ENCODE data around the gene TRIM6. TPM values are rescaled to one million over a fixed set of nuclear protein-coding genes. Genes with fewer than 3 reads are reported as not detected.
A peak's percentile ranks its signal among the peaks of the same experiment; 100 is the strongest.
"Not testable (repeated sequence)": the region's sequence is repeated elsewhere in the genome, so short reads cannot be mapped to it uniquely, and the experiment has no call there.

Gene TRIM6
- total RNA-seq, 1 experiment from 2014 or later: 1.7 TPM

- DNase-seq (ENCODE audit: low read depth): no peak
These were observed 8.5 kb downstream of the TRIM6 start for GRCh38 chr11:5604896-5605295.

DNA sequence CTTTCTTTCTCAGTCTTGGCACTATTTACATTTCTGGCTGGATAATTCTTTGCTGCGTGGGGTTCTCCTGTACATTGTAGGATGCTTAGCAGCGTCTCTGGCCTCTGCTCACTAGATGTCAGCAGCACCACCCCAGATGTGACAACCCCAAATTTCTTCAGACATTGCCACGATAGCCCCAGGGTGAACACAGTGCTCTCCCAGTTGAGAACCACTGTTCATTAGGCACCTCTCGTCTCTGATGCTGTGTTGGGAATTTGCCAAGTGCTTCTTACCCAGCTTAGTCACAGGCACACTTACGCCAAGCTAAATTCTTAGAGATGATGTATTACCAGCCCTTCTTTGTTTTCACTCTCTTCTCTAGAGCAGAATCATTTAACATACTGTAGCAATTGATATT lies 9.4 kb downstream of the TRIM6 start:
- DNase-seq (ENCODE audit: low read depth): peak; percentile 71

DNA sequence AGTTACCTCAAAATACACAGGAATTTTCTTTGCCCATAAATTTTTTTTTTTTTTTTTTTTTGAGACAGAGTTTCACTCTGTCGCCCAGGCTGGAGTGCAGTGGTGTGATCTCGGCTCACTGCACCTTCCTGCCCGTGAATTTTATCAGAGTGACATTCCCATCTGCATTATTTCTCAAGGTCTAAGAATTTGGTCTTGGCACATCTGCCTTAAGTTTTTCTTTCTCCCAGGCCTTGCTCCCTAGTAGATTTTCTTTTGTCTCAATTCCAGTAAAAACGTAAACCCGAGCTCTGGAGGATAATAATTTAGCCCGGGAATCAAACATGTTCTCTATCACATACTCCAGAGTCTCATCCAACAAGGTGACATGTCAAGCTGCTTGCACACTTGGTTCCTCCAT lies 12.4 kb downstream of the TRIM6 start:
- no peak for DNase-seq (ENCODE audit: low read depth)

GRCh38 chr11:5610446-5610845 lies 14.0 kb downstream of the TRIM6 start:
- no peak for DNase-seq (ENCODE audit: low read depth)

- no peak for DNase-seq (ENCODE audit: low read depth)
These were observed 15.2 kb downstream of the TRIM6 start for GRCh38 chr11:5611627-5612026.

GRCh38 chr11:5618807-5619206 lies 22.4 kb downstream of the TRIM6 start:
- DNase-seq (ENCODE audit: low read depth): peak; percentile 81

DNA sequence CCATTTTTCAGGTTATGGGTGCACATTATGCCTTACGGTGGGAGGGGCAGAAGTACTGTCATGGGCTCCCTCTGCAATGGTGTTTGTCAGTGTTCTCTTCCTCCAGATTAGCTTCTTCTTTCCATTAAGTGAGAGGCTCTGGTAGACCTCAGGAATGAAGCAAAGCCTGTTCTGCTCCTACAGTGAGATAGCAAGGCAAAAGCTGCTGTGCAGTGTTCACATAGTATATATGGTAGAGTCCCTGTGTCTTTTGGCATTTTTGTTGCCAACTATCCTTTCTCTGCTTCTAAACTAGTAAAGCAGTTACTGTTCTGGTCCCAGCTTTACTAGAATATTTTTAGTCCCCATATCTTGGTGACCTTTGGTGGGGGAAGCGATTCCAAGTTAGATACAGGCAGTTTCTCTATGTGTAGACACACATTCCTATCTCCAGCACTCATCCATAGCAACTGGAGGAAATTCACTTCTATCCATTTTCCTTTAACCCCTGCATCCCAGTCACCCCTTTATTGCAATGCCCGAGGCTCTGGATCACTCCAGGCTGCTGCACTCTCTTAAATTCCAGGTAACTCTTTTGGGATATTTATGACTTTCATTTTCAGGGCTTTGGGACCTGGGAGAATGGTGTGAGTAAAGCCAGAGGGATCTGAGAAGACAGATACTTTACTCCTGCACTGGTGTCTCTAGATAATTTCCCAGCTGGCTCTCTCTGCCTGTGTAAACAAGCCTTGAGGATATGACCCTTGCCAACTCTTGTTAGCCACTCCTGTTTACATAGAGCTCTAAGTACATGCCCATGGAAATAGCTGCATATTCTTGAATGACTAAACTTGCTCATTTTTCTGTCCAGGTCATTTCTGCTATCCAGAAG lies 24.4 kb downstream of the TRIM6 start:
- peak; percentile 90 for DNase-seq (ENCODE audit: low read depth)

DNA sequence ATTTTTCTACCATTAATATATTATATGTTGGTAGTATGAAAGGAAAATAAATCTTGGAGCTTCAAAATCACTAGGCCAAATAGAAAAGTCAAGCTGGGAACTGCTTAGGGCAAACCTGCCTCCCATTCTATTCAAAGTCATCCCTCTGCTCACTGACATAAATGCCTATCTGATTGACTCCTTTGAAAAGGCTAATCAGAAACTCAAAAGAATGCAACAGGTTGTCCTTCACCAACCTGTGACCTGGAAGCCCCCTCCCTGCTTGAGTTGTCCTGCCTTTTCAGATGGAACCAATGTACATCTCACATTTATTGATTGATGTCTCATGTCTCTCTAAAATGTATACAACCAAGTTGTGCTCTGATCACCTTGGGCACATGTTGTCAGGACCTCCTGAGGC lies 25.1 kb downstream of the TRIM6 start:
- DNase-seq (ENCODE audit: low read depth): no peak

DNA sequence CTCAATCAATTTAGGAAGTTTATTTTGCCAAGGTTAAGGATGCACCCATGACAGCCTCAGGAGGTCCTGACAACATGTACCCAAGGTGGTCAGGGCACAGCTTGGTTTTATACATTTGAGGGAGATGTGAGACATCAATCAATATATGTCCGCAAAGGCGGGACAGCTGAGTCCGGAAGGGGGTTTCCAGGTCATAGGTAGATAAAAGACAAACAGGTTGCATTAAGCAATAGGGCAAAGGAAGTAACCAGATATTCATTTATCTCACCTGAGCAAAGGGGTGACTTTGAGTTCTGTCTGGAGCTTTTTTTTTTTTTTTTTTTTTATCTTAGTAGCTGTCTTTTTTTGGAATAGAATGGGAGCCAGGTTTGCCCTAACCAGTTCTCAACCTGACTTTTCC lies 26.4 kb downstream of the TRIM6 start:
- DNase-seq (ENCODE audit: low read depth): no peak

- DNase-seq (ENCODE audit: low read depth): peak; percentile 70
These were observed 28.2 kb downstream of the TRIM6 start, which contains the start of gene TRIM34 for GRCh38 chr11:5624489-5625279. Gene TRIM34 (plus strand): TSS chr11:5625001. CDS start chr11:5632332, 7,331 bp downstream.

GRCh38 chr11:5625281-5625680 lies 28.8 kb downstream of the TRIM6 start:
- DNase-seq (ENCODE audit: low read depth): no peak

- peak; percentile 8 for DNase-seq (ENCODE audit: low read depth)
These were observed 29.8 kb downstream of the TRIM6 start for GRCh38 chr11:5626196-5626595.

GRCh38 chr11:5631417-5631816 lies 35.0 kb downstream of the TRIM6 start:
- DNase-seq (ENCODE audit: low read depth): no peak

GRCh38 chr11:5631969-5632635 lies 35.7 kb downstream of the TRIM6 start:
- peak; percentile 7 for DNase-seq (ENCODE audit: low read depth)

GRCh38 chr11:5639953-5640352 lies 43.5 kb downstream of the TRIM6 start:
- no peak for DNase-seq (ENCODE audit: low read depth)

GRCh38 chr11:5643585-5643984 lies 47.1 kb downstream of the TRIM6 start:
- no peak for DNase-seq (ENCODE audit: low read depth)

DNA sequence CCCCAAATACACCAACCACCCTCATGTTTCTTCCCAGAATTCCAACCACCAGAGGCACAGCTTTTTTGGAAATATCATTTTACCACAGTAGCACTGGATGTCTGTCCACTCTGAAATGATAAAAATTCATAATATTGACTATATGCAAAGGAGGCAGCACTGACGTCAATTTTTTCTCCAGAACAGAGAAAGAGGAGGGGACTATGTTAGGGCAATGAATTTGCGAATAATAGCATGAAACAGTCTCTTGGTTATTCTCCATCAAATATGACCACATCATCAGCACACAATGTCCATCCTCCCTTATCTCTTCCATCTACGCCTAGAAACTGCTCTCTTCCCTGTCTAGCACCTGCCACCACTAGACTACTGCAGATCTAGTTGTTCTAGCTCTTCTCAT lies 49.7 kb downstream of the TRIM6 start:
- no peak for DNase-seq (ENCODE audit: low read depth)

- DNase-seq (ENCODE audit: low read depth): no peak
These were observed 59.0 kb downstream of the TRIM6 start for GRCh38 chr11:5655474-5655873.

DNA sequence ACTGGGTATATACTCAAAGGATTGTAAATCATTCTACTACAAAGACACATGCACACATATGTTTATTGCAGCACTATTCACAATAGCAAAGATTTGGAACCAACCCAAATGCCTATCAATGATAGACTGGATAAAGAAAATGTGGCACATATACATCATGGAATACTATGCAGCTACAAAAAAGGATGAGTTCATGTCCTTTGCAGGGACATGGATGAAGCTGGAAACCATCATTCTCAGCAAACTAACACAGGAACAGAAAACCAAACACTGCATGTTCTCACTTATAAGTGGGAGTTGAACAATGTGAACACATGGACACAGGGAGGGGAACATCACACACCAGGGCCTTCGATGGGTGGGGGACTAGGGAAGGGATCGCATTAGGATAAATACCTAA lies 60.5 kb downstream of the TRIM6 start:
- DNase-seq (ENCODE audit: low read depth): not testable (repeated sequence)

GRCh38 chr11:5658318-5658717 lies 61.9 kb downstream of the TRIM6 start:
- DNase-seq (ENCODE audit: low read depth): no peak

Measured in LHCN-M2 (cell line).